ENCODE results near the gene SMURF2. TPM values are rescaled to one million over a fixed set of nuclear protein-coding genes. Genes with fewer than 3 reads are reported as not detected.

Gene SMURF2
- total RNA-seq, 6 experiments from 2014 or later: 2.5 to 6.8 (median 4.0) TPM

GRCh38 chr17:64688481-64688880 lies 26.4 kb upstream of the SMURF2 start:
- Histone ChIP-seq H3K27me3 (no peaks in the 10 kb centered on the region), H3K36me3 (no peaks in the 10 kb centered on the region), H3K9me3 (no peaks in the 10 kb centered on the region), H3K4me3 (no peak overlapping the region), H3K27ac (no peak overlapping the region), H3K4me1 (no peaks in the 10 kb centered on the region)
- ATAC-seq (no peak), DNase-seq (no peak)
- WGBS (ENCODE audit: insufficient coverage, low coverage, low lambda C conversion rate, missing lambda C conversion rate): 67% methylated on average over 1 of the region's 5 CpGs
- intact Hi-C loops (cut with DNase I): no loop called here
- no peak for TF ChIP-seq POLR2A (IDR thresholded peaks at IDR 0.05)
- no peak for TF ChIP-seq CTCF (IDR thresholded peaks at IDR 0.05)

- 78% methylated on average over 4 of the region's 5 CpGs for WGBS (ENCODE audit: insufficient coverage, low coverage, low lambda C conversion rate, missing lambda C conversion rate)
- ATAC-seq (no peak), DNase-seq (no peak)
- Histone ChIP-seq H3K27ac (no peak overlapping the region), H3K4me1 (no peaks in the 10 kb centered on the region), H3K9me3 (no peaks in the 10 kb centered on the region), H3K36me3 (no peaks in the 10 kb centered on the region), H3K4me3 (no peak overlapping the region), H3K27me3 (no peaks in the 10 kb centered on the region)
- TF ChIP-seq CTCF (IDR thresholded peaks at IDR 0.05) (no peak), POLR2A (IDR thresholded peaks at IDR 0.05) (no peak)
- intact Hi-C loops (cut with DNase I): no loop called here
These were observed 25.9 kb upstream of the SMURF2 start for GRCh38 chr17:64687961-64688360.

GRCh38 chr17:64687376-64687775 lies 25.3 kb upstream of the SMURF2 start:
- Histone ChIP-seq H3K9me3 (no peaks in the 10 kb centered on the region), H3K36me3 (no peaks in the 10 kb centered on the region), H3K4me1 (no peaks in the 10 kb centered on the region), H3K27ac (no peak overlapping the region), H3K4me3 (no peak overlapping the region), H3K27me3 (no peaks in the 10 kb centered on the region)
- ATAC-seq: no peak
- WGBS (ENCODE audit: insufficient coverage, low coverage, low lambda C conversion rate, missing lambda C conversion rate): 80% methylated on average over 1 of the region's 4 CpGs
- intact Hi-C loops (cut with DNase I): no loop called here
- no peak for DNase-seq
- no peak for TF ChIP-seq POLR2A (IDR thresholded peaks at IDR 0.05)
- no peak for TF ChIP-seq CTCF (IDR thresholded peaks at IDR 0.05)

GRCh38 chr17:64686705-64687104 lies 24.6 kb upstream of the SMURF2 start:
- TF ChIP-seq CTCF (IDR thresholded peaks at IDR 0.05): no peak
- TF ChIP-seq POLR2A (IDR thresholded peaks at IDR 0.05): no peak
- 95% methylated on average over 2 of the region's 2 CpGs for WGBS (ENCODE audit: insufficient coverage, low coverage, low lambda C conversion rate, missing lambda C conversion rate)

GRCh38 chr17:64685705-64686104 lies 23.6 kb upstream of the SMURF2 start:
- ATAC-seq: no peak
- H3K36me3 ChIP-seq: no peaks in the 10 kb centered on the region

More at GRCh38 chr17:64686705-64687104, 24.6 kb upstream of the SMURF2 start:
- no peak overlapping the region for H3K4me3 ChIP-seq
- intact Hi-C loops (cut with DNase I): no loop called here
- H3K27ac ChIP-seq: no peak overlapping the region
- H3K27me3 ChIP-seq: no peaks in the 10 kb centered on the region
- H3K36me3 ChIP-seq: no peaks in the 10 kb centered on the region
- no peak for ATAC-seq
- no peaks in the 10 kb centered on the region for H3K9me3 ChIP-seq
- H3K4me1 ChIP-seq: no peaks in the 10 kb centered on the region
- DNase-seq: no peak

More at GRCh38 chr17:64685705-64686104, 23.6 kb upstream of the SMURF2 start:
- intact Hi-C loops (cut with DNase I): no loop called here
- DNase-seq: no peak
- Histone ChIP-seq H3K4me1 (no peaks in the 10 kb centered on the region), H3K4me3 (no peak overlapping the region), H3K27me3 (no peaks in the 10 kb centered on the region), H3K9me3 (no peaks in the 10 kb centered on the region), H3K27ac (no peak overlapping the region)
- 87% methylated on average over 5 of the region's 9 CpGs for WGBS (ENCODE audit: insufficient coverage, low coverage, low lambda C conversion rate, missing lambda C conversion rate)
- TF ChIP-seq CTCF (IDR thresholded peaks at IDR 0.05) (no peak), POLR2A (IDR thresholded peaks at IDR 0.05) (no peak)
